HT-29 (cell line): ENCODE measurements around the gene CASP1. TPM values are rescaled to one million over a fixed set of nuclear protein-coding genes. Genes with fewer than 3 reads are reported as not detected.

Experiments
- DNase-seq: peaks from one replicate; pipeline ENCODE4 v3.0.0-alpha.2; 2015; ENCODE audit warnings: low spot score
- total RNA-seq: library from RNA; depleted of rRNA; stranded (reverse); fragments of >200 nt; shearing (Covaris generic); gene quantifications from 2 replicates; pipeline ENCODE4 v1.2.3, GENCODE V29; 2014; rRNA removed

The CASP1 gene
- total RNA-seq, 1 experiment from 2014 or later: not detected

DNA sequence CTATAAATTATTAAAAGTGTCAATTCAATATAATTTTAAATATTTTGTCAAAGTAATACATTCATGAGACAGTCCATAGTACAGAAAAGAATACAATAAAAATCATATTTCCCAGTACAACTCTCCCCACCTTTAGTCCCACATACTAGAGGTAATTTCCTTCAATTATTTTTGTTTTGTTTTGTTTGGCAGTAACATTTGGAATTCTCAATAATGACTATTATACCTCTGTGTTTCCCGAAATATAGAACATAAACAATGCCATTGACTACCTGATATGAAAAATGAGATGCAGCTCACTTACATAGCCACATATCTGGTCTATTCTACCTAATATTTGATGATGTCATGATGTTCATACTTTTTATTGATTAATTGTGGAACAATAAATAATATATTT, 42.2 kb downstream of the CASP1 start:
- no peak for DNase-seq

DNA sequence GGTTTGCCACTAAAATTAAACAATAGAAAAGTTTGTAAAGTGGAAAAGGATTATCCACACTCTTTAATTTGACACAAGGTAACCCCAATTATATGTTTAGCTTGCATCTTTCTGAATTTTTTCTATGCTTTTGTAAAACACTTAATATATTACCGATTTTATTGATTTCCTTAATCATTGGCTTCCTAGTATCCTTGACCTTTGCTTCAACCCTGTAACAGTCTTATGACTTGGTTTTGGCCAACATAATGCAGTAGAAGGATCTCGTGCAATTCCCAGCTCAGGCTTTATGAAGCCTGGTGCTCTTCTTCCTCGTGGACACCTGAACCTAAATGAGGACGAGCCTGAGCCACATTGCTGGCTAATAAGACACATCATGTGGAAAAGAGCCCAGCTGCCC, 43.0 kb downstream of the CASP1 start:
- DNase-seq: no peak

DNA sequence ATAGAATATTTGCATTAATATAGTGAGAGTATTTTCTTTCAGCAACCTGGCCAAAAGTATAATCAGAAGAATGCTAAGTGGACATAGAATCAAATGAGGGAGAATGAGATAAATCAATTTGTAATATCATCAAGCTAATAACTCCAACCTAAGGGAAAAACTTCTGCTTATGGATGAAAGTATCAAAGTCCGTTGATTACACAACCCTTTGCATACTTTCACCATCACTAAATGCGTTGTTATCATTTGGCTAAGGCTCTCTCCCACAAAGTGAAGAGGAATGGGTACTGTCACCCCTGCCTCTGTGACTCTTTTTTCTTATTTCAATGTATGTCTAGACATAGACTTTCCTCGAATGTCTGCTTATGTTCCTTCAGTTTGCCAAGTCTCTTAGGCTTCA, 50.1 kb downstream of the CASP1 start:
- DNase-seq: no peak

DNA sequence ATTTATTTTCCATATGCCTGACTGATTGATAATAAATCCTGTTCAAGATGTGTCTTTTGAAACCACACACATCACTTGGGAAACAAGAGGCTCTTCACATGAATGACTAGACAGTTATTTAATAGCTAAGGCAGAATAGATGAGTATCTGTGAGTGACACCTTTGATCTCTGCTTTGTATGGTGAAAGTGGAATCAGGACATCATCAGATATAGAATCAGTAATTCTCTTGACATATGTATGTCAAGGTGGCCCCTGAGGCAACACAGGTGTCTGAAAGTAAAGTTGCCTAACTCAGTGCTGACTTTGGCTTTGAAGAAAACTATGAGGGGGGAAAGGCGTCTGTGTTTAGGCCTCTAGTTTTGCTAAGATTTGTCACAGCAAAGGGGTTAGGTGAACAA, 55.1 kb downstream of the CASP1 start:
- no peak for DNase-seq

Other genes with a start within 250 kb of the CASP1 start
- gene CASP12, start 136.7 kb downstream of the CASP1 start, total RNA-seq: not detected in 2 replicates
- gene CASP4, start 66.6 kb downstream of the CASP1 start, total RNA-seq: 56.6 and 58.2 TPM in 2 replicates
- not detected in 2 replicates for gene CASP5, start 12.0 kb downstream of the CASP1 start, total RNA-seq
- not detected in 2 replicates for gene CARD16, start 10.2 kb upstream of the CASP1 start, total RNA-seq
- gene CARD18, start 104.6 kb upstream of the CASP1 start, total RNA-seq: not detected in 2 replicates